PC-3 (cell line): ENCODE measurements around the gene ATP12A. TPM values are rescaled to one million over a fixed set of nuclear protein-coding genes. Genes with fewer than 3 reads are reported as not detected.

Experiments
- ATAC-seq: fragments of 200-7000 bp; cut with Tn5 transposase; 2 replicates; pipeline ENCODE4 v1.9.1; 2020; ENCODE audit warnings: mild to moderate bottlenecking, moderate library complexity
- BruUV-seq: library from RNA; stranded (reverse); fragments of 400-500 nt; replicated peaks from 2 replicates; lab custom pipeline; 2021; lab: Mats Ljungman, UMichigan
- CTCF ChIA-PET: fragments of 300-600 bp; sonication (Branson Sonifier 250); formaldehyde crosslinking; loops from one replicate; lab custom pipeline; 2022; ENCODE audit warnings: antibody characterized with exemption; lab: Charles Lee
- POLR2A ChIA-PET: fragments of 300-600 bp; sonication (Branson Sonifier 250); formaldehyde crosslinking; loops from one replicate; lab custom pipeline; 2022; ENCODE audit warnings: antibody characterized with exemption; ENCODE audit not compliant: unreplicated experiment; lab: Charles Lee
- DNase-seq: peaks from one replicate; pipeline ENCODE4 v3.0.0-alpha.2; 2015
- H2AFZ ChIP-seq: fragments of 300-600 bp; sonication (generic); 2 replicates; pipeline ENCODE4 v1.6.0; 2016; ENCODE audit warnings: antibody characterized with exemption, low read length
- H3F3A ChIP-seq: fragments of 300-600 bp; sonication (generic); one replicate; pipeline ENCODE4 v1.6.0; 2017; ENCODE audit warnings: antibody characterized with exemption, low read length, control low read depth, mild to moderate bottlenecking; ENCODE audit not compliant: unreplicated experiment
- H3K27ac ChIP-seq: fragments of 300-600 bp; sonication (generic); 2 replicates; pipeline ENCODE4 v1.5.1; 2016; ENCODE audit warnings: mild to moderate bottlenecking, low read length
- H3K27me3 ChIP-seq: fragments of 300-600 bp; sonication (generic); 2 replicates; pipeline ENCODE4 v1.6.1; 2016; ENCODE audit warnings: low read length, mixed read lengths
- H3K36me3 ChIP-seq: fragments of 300-600 bp; sonication (generic); 2 replicates; pipeline ENCODE4 v1.6.1; 2016; ENCODE audit warnings: low read depth, mixed run types, low read length, mixed read lengths
- H3K4me1 ChIP-seq: fragments of 300-600 bp; sonication (generic); 2 replicates; pipeline ENCODE4 v1.5.1; 2016; ENCODE audit warnings: low read length; ENCODE audit not compliant: insufficient read depth
- H3K4me2 ChIP-seq: fragments of 300-600 bp; sonication (generic); 2 replicates; pipeline ENCODE4 v1.6.0; 2016; ENCODE audit warnings: low read length
- H3K4me3 ChIP-seq: fragments of 300-600 bp; sonication (generic); 2 replicates; pipeline ENCODE4 v1.5.1; 2016; ENCODE audit warnings: mild to moderate bottlenecking, low read length, mixed read lengths
- H3K79me2 ChIP-seq: fragments of 300-600 bp; sonication (generic); 2 replicates; pipeline ENCODE4 v1.6.1; 2017; ENCODE audit warnings: low read length, mixed read lengths
- H3K9ac ChIP-seq: fragments of 300-600 bp; sonication (generic); 2 replicates; pipeline ENCODE4 v1.6.0; 2016; ENCODE audit warnings: mild to moderate bottlenecking, low read length
- H3K9me2 ChIP-seq: fragments of 300-600 bp; sonication (generic); replicated peaks from 2 replicates; pipeline ENCODE4 v1.6.1; 2016; ENCODE audit warnings: mixed run types, low read length, mixed read lengths
- H3K9me3 ChIP-seq: fragments of 300-600 bp; sonication (generic); 2 replicates; pipeline ENCODE4 v1.6.1; 2016; ENCODE audit warnings: low read length, mixed read lengths
- H4K20me1 ChIP-seq: fragments of 300-600 bp; sonication (generic); 2 replicates; pipeline ENCODE4 v1.6.1; 2016; ENCODE audit warnings: low read length, mixed read lengths
- EZH2 ChIP-seq: fragments of 300-600 bp; sonication (generic); IDR thresholded peaks from one replicate; pipeline ENCODE4 v1.6.1; 2017; ENCODE audit warnings: antibody characterized with exemption, mild to moderate bottlenecking, low read length; ENCODE audit not compliant: unreplicated experiment
- EZH2phosphoT487 ChIP-seq: fragments of 300-600 bp; sonication (generic); IDR thresholded peaks from 2 replicates; pipeline ENCODE4 v1.6.1; 2018; ENCODE audit warnings: mild to moderate bottlenecking, antibody characterized with exemption, low read length, borderline replicate concordance
- intact Hi-C: fragments of 100-400 bp; cut with micrococcal nuclease; formaldehyde crosslinking; loops from 2 replicates; pipeline ENCODE4 v1.9.0; 2023
- total RNA-seq: library from RNA; depleted of rRNA; stranded (reverse); fragments of >200 nt; gene quantifications from 2 replicates; pipeline ENCODE4 v1.2.3, GENCODE V29; 2014
- TF ChIP-seq, protein P1 (sequence below): fragments of 300-600 bp; sonication (generic); conservative IDR thresholded peaks from 2 replicates; pipeline ENCODE4 v1.5.1; 2017; ENCODE audit warnings: antibody characterized with exemption, low read depth, mild to moderate bottlenecking, low read length

The ATP12A gene
- total RNA-seq, 1 experiment from 2014 or later = 0.11 TPM

DNA sequence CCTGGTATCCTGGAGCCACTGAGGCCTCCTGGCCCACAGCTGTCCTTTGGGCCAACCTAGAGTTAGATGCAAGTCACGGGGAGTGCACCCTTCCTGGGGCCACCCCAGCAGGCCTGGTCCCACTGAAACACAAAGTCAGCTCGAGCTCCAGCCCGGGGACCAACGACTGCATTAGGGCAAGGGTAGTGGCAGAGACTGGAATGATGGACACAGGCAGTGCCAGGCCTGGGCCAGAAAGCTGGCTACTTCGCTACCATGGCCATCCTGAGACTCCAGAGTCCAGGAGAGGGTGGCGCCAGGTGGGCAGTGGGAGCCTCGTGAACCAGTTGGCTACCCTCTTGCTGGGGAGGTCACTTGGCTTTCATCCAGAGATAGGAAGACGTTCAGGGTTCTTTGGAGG, 61.6 kb downstream of the ATP12A start:
- H3K4me3 ChIP-seq = no peak overlapping the region
- no peaks in the 10 kb centered on the region for H3K36me3 ChIP-seq
- H3K27ac ChIP-seq = no peak overlapping the region
- no peaks in the 10 kb centered on the region for H4K20me1 ChIP-seq
- peaks cover under 1% of the 10 kb centered on the region; the same call in 1 of the 2 replicates for H3K27me3 ChIP-seq
- no peaks in the 10 kb centered on the region for H3F3A ChIP-seq
- intact Hi-C loops = no loop called here
- H3K9me2 ChIP-seq = no peaks in the 10 kb centered on the region
- ChIA-PET CTCF (no interaction called here), POLR2A (no interaction called here)
- H2AFZ ChIP-seq = no peak overlapping the region
- ATAC-seq = no peak
- no peaks in the 10 kb centered on the region for H3K9me3 ChIP-seq
- BruUV-seq = no TSS peak
- DNase-seq = no peak
- H3K4me1 ChIP-seq = no peaks in the 10 kb centered on the region
- no peak overlapping the region for H3K9ac ChIP-seq
- H3K4me2 ChIP-seq = no peak overlapping the region
- no peaks in the 10 kb centered on the region for H3K79me2 ChIP-seq
- TF ChIP-seq EZH2 = no peak
- TF ChIP-seq EZH2phosphoT487 = no peak
- TF ChIP-seq, protein P1, sequence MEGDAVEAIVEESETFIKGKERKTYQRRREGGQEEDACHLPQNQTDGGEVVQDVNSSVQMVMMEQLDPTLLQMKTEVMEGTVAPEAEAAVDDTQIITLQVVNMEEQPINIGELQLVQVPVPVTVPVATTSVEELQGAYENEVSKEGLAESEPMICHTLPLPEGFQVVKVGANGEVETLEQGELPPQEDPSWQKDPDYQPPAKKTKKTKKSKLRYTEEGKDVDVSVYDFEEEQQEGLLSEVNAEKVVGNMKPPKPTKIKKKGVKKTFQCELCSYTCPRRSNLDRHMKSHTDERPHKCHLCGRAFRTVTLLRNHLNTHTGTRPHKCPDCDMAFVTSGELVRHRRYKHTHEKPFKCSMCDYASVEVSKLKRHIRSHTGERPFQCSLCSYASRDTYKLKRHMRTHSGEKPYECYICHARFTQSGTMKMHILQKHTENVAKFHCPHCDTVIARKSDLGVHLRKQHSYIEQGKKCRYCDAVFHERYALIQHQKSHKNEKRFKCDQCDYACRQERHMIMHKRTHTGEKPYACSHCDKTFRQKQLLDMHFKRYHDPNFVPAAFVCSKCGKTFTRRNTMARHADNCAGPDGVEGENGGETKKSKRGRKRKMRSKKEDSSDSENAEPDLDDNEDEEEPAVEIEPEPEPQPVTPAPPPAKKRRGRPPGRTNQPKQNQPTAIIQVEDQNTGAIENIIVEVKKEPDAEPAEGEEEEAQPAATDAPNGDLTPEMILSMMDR = no peak

DNA sequence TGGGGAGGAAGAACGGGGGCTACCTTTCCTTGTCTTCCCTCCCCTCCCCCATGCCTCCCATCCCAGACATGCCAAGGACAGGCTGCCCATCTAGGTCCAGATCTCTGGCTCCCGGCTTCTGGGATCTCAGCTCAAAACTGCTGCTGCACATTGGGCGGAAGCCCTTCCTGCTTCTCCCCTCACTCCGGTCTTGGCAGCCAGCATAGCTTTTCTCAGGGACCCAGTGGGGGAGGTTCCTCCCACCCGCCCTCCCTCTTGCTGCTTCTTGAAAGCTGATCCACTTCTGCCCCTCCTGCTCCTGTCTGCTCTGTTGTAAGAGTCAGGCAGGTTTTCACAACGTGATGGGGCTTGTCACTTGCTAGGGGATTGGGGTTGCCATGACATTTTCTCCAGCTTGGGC, 62.1 kb downstream of the ATP12A start:
- CTCF ChIA-PET = no interaction called here
- Histone ChIP-seq H3K4me1 (no peaks in the 10 kb centered on the region), H3K36me3 (no peaks in the 10 kb centered on the region), H4K20me1 (no peaks in the 10 kb centered on the region), H3K9me2 (no peaks in the 10 kb centered on the region), H3K9me3 (no peaks in the 10 kb centered on the region), H3K4me3 (no peak overlapping the region), H3K79me2 (no peaks in the 10 kb centered on the region), H3K27me3 (peaks cover 6% of the 10 kb centered on the region), H3F3A (no peaks in the 10 kb centered on the region), H3K9ac (no peak overlapping the region), H3K27ac (no peak overlapping the region), H2AFZ (no peak overlapping the region), H3K4me2 (no peak overlapping the region)
- intact Hi-C loops = no loop called here
- ATAC-seq (no peak), DNase-seq (no peak)
- POLR2A ChIA-PET = no interaction called here
- BruUV-seq = no TSS peak
- no peak for TF ChIP-seq EZH2
- TF ChIP-seq EZH2phosphoT487 = no peak
- TF ChIP-seq, protein P1 = no peak

DNA sequence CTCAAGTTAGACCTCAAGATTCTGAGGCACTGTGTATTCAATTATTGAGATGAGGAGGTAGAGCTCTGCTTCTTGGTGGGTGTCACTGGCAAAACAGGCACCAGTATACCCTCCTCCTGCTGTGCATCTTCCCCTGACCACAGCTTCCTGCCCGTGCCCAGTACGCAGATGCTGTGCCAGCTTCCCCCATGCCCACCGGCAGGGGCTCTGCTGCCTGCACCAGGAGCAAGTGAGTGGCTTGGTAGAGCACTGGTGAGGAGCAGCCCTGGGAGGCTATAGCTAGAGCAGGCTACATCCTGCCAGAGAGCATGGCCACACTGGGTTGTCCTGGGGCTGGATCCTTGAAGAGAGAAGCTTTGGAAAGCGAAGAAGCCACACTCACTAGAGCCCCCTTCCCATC, 62.8 kb downstream of the ATP12A start:
- Histone ChIP-seq H3K4me1 (no peaks in the 10 kb centered on the region), H3K4me2 (no peak overlapping the region), H3K9ac (no peak overlapping the region), H3K9me3 (no peaks in the 10 kb centered on the region), H3K36me3 (no peaks in the 10 kb centered on the region), H3K79me2 (no peaks in the 10 kb centered on the region), H3K27me3 (peaks cover 12% of the 10 kb centered on the region), H4K20me1 (no peaks in the 10 kb centered on the region), H3K9me2 (no peaks in the 10 kb centered on the region), H3K27ac (no peak overlapping the region), H2AFZ (no peak overlapping the region), H3F3A (no peaks in the 10 kb centered on the region), H3K4me3 (no peak overlapping the region)
- POLR2A ChIA-PET = interaction anchor here (0.5 kb wide), 1 partner anchor 116 kb away, joined by 3 read pairs; no protein-coding TSS in a partner anchor
- TF ChIP-seq, protein P1 = no peak
- no peak for TF ChIP-seq EZH2phosphoT487
- no peak for TF ChIP-seq EZH2
- CTCF ChIA-PET = no interaction called here
- DNase-seq (no peak), ATAC-seq (no peak)
- BruUV-seq = no TSS peak
- intact Hi-C loops = no loop called here
